Measurements from ENCODE around the gene TAGAP.

Gene TAGAP

GRCh38 chr6:159083146-159083545 lies 38.4 kb upstream of the TAGAP start:
- Histone ChIP-seq H2AFZ (ENCODE audit: low read length) (no peak overlapping the region), H3K9me3 (ENCODE audit: low read length) (peaks cover 6% of the 10 kb centered on the region; the same call in 1 of the 2 replicates), H4K20me1 (ENCODE audit: insufficient read depth, low read length) (no peaks in the 10 kb centered on the region), H3K36me3 (ENCODE audit: insufficient read depth, low read length) (no peaks in the 10 kb centered on the region; the same call in 1 of the 2 replicates), H3K9me2 (ENCODE audit: low read depth, low read length) (no peaks in the 10 kb centered on the region), H3K4me1 (ENCODE audit: insufficient read depth, low read length, severe bottlenecking) (peaks cover 8% of the 10 kb centered on the region), H3K4me3 (ENCODE audit: low read depth, low read length, poor library complexity, severe bottlenecking) (no peak overlapping the region), H3K9ac (ENCODE audit: low read length) (no peak overlapping the region), H3K27ac (ENCODE audit: low read depth, low read length, poor library complexity, severe bottlenecking) (no peak overlapping the region), H3F3A (ENCODE audit: insufficient read depth, low read length) (no peaks in the 10 kb centered on the region), H3K4me2 (ENCODE audit: low read length) (no peak overlapping the region), H3K27me3 (ENCODE audit: insufficient read depth, low read length) (no peaks in the 10 kb centered on the region; the same call in 1 of the 2 replicates), H3K79me2 (ENCODE audit: insufficient read depth, low read length) (no peaks in the 10 kb centered on the region)
- no peak for TF ChIP-seq EZH2 (IDR thresholded peaks at IDR 0.05; ENCODE audit: borderline replicate concordance, low read length)
- TF ChIP-seq CTCF (IDR thresholded peaks at IDR 0.05; ENCODE audit: low read length): no peak

GRCh38 chr6:159082039-159082815 lies 37.4 kb upstream of the TAGAP start:
- H3K79me2 ChIP-seq (ENCODE audit: insufficient read depth, low read length): no peaks in the 10 kb centered on the region
- H4K20me1 ChIP-seq (ENCODE audit: insufficient read depth, low read length): no peaks in the 10 kb centered on the region
- no peaks in the 10 kb centered on the region; the same call in 1 of the 2 replicates for H3K36me3 ChIP-seq (ENCODE audit: insufficient read depth, low read length)
- no peak overlapping the region for H2AFZ ChIP-seq (ENCODE audit: low read length)
- no peak overlapping the region for H3K27ac ChIP-seq (ENCODE audit: low read depth, low read length, poor library complexity, severe bottlenecking)
- no peak overlapping the region for H3K4me3 ChIP-seq (ENCODE audit: low read depth, low read length, poor library complexity, severe bottlenecking)
- H3K9me2 ChIP-seq (ENCODE audit: low read depth, low read length): no peaks in the 10 kb centered on the region
- H3K9me3 ChIP-seq (ENCODE audit: low read length): peaks cover 6% of the 10 kb centered on the region; the same call in 1 of the 2 replicates
- TF ChIP-seq EZH2 (IDR thresholded peaks at IDR 0.05; ENCODE audit: borderline replicate concordance, low read length) (no peak), CTCF (IDR thresholded peaks at IDR 0.05; ENCODE audit: low read length) (no peak)
- H3K27me3 ChIP-seq (ENCODE audit: insufficient read depth, low read length): no peaks in the 10 kb centered on the region; the same call in 1 of the 2 replicates
- peaks cover 9% of the 10 kb centered on the region for H3K4me1 ChIP-seq (ENCODE audit: insufficient read depth, low read length, severe bottlenecking)
- H3K9ac ChIP-seq (ENCODE audit: low read length): no peak overlapping the region
- no peaks in the 10 kb centered on the region for H3F3A ChIP-seq (ENCODE audit: insufficient read depth, low read length)
- no peak overlapping the region for H3K4me2 ChIP-seq (ENCODE audit: low read length)

- H3K4me3 ChIP-seq (ENCODE audit: low read depth, low read length, poor library complexity, severe bottlenecking): no peak overlapping the region
- no peaks in the 10 kb centered on the region for H3K9me2 ChIP-seq (ENCODE audit: low read depth, low read length)
- H3K27ac ChIP-seq (ENCODE audit: low read depth, low read length, poor library complexity, severe bottlenecking): no peak overlapping the region
- H3K4me1 ChIP-seq (ENCODE audit: insufficient read depth, low read length, severe bottlenecking): peaks cover 13% of the 10 kb centered on the region
- H3K79me2 ChIP-seq (ENCODE audit: insufficient read depth, low read length): no peaks in the 10 kb centered on the region
- H3F3A ChIP-seq (ENCODE audit: insufficient read depth, low read length): no peaks in the 10 kb centered on the region
- H3K27me3 ChIP-seq (ENCODE audit: insufficient read depth, low read length): no peaks in the 10 kb centered on the region; the same call in 1 of the 2 replicates
- peaks cover 6% of the 10 kb centered on the region; the same call in 1 of the 2 replicates for H3K9me3 ChIP-seq (ENCODE audit: low read length)
- H3K9ac ChIP-seq (ENCODE audit: low read length): no peak overlapping the region
- no peaks in the 10 kb centered on the region; the same call in 1 of the 2 replicates for H3K36me3 ChIP-seq (ENCODE audit: insufficient read depth, low read length)
- H2AFZ ChIP-seq (ENCODE audit: low read length): no peak overlapping the region
- no peak for TF ChIP-seq CTCF (IDR thresholded peaks at IDR 0.05; ENCODE audit: low read length)
- TF ChIP-seq EZH2 (IDR thresholded peaks at IDR 0.05; ENCODE audit: borderline replicate concordance, low read length): no peak
- H4K20me1 ChIP-seq (ENCODE audit: insufficient read depth, low read length): no peaks in the 10 kb centered on the region
- H3K4me2 ChIP-seq (ENCODE audit: low read length): no peak overlapping the region
Observed at GRCh38 chr6:159080217-159080976, 35.6 kb upstream of the TAGAP start.

All from OCI-LY1 (cell line).